ENCODE data around the gene IHH.

Gene IHH

DNA sequence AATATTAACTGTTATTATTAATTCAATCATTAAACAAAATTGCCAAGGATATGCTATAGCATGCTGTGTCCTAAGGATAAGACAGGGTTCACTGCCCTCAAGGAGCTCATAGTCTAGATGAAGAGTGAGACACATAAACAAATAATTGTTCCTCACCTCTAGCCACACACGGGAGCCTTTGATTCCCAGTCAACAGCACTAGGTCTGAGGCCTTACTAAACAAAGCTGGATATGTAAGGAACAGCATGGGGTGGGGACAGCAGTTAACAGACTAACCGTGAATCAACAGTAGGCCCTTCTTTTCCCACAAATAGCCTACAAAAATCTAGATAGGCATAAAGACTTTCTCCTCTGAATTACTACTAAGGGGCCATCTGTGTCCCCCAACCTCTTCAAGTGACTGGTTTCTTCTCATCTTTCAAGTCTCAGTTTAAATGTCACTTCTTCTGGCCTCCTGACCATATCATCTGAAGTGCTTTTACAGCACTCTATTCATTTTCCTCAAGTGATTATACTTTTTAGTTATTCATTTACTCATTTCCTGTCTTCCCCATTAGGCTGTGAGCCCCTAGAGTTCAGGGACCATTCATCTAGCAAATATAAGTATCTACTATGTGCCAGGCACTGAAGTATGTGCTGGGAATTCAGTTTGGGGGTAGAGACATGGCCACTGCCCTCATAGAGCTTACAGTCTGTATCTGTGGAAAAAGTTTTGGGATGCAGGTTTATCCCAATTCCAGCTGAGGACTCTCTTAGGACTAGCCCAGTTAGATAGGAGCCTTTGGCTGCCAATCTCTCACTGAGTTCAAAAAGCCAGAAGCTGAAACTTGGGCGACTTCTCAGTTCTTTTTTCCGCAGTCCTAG is 29.9 kb upstream of the IHH start:
- H2BK120ac ChIP-seq (ENCODE audit: low read depth, low read length), result no peak overlapping the region
- peaks cover 7% of the 10 kb centered on the region for H3K9me3 ChIP-seq (ENCODE audit: control insufficient read depth, low read length)
- H3K4me1 ChIP-seq (ENCODE audit: control insufficient read depth, insufficient read depth, low read depth, low read length), result no peaks in the 10 kb centered on the region
- DNase-seq, result no peak
- H2BK15ac ChIP-seq (ENCODE audit: low read depth, poor library complexity, severe bottlenecking), result no peak overlapping the region
- H4K91ac ChIP-seq (ENCODE audit: low read length), result no peak overlapping the region
- H3K4ac ChIP-seq (ENCODE audit: low read depth in 1 of 2, low read length in 2 of 2), result no peak overlapping the region
- H3K18ac ChIP-seq (ENCODE audit: low read depth in 1 of 2, low read length in 2 of 2), result no peak overlapping the region
- H3K4me3 ChIP-seq (ENCODE audit: insufficient read depth in 1 of 2, low read depth in 1 of 2, low read length in 2 of 2), result no peak overlapping the region
- H3K23ac ChIP-seq (ENCODE audit: low read length in 2 of 2), result no peak overlapping the region
- no peak overlapping the region for H2BK5ac ChIP-seq (ENCODE audit: low read depth, low read length, poor library complexity, severe bottlenecking)
- H2BK12ac ChIP-seq (ENCODE audit: low read length in 2 of 2), result no peak overlapping the region
- H4K8ac ChIP-seq (ENCODE audit: low read length), result no peak overlapping the region
- H2AK5ac ChIP-seq (ENCODE audit: low read length, severe bottlenecking), result no peak overlapping the region
- no peak overlapping the region for H3K14ac ChIP-seq (ENCODE audit: low read length in 2 of 2)
- H3K27ac ChIP-seq (ENCODE audit: low read length, poor library complexity, severe bottlenecking), result no peak overlapping the region
- no peaks in the 10 kb centered on the region for H3K27me3 ChIP-seq (ENCODE audit: control insufficient read depth in 1 of 2, insufficient read depth in 1 of 2, low read length in 2 of 2)
- H3K79me1 ChIP-seq (replicated peaks; ENCODE audit: low read length, poor library complexity, severe bottlenecking), result no peaks in the 10 kb centered on the region
- H3K4me2 ChIP-seq (ENCODE audit: low read length, poor library complexity, severe bottlenecking), result no peak overlapping the region
- H3K9ac ChIP-seq (ENCODE audit: low read length), result no peak overlapping the region
- H3K36me3 ChIP-seq (ENCODE audit: control insufficient read depth in 1 of 2, insufficient read depth in 2 of 2, low read depth in 1 of 2, low read length in 2 of 2), result peaks cover 0 to 4% of the 10 kb centered on the region in 2 experiments
- no peak overlapping the region for H2AFZ ChIP-seq (ENCODE audit: low read depth, low read length)
- WGBS, result 60% methylated on average over 4 of the region's 4 CpGs

DNA sequence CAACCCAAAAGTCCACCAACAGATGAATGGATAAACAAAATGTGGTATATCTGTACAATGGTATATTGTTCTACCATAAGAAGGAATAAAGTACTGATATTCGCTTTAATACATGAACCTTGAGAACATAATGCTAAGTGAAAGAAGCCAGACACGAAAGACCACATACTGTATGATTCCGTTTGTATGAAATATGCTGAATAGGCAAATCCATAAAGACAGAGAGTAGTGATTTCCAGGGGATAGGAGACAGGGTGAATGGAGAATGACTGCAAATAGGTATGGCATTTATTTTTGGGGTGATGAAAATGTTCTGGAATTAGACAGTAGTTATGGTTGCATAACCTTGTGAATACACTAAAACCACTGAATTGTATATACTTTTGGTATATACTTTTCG is 28.6 kb upstream of the IHH start:
- no peak overlapping the region for H2BK15ac ChIP-seq (ENCODE audit: low read depth, poor library complexity, severe bottlenecking)
- no peak overlapping the region for H4K8ac ChIP-seq (ENCODE audit: low read length)
- no peak overlapping the region for H2BK5ac ChIP-seq (ENCODE audit: low read depth, low read length, poor library complexity, severe bottlenecking)
- H3K4me1 ChIP-seq (ENCODE audit: control insufficient read depth, insufficient read depth, low read depth, low read length), result no peaks in the 10 kb centered on the region
- no peak overlapping the region for H4K91ac ChIP-seq (ENCODE audit: low read length)
- H3K27ac ChIP-seq (ENCODE audit: low read length, poor library complexity, severe bottlenecking), result no peak overlapping the region
- no peak overlapping the region for H2AFZ ChIP-seq (ENCODE audit: low read depth, low read length)
- peaks cover 7% of the 10 kb centered on the region for H3K9me3 ChIP-seq (ENCODE audit: control insufficient read depth, low read length)
- WGBS, result 100% methylated on average over 3 of the region's 4 CpGs
- no peak overlapping the region for H3K14ac ChIP-seq (ENCODE audit: low read length in 2 of 2)
- H2AK5ac ChIP-seq (ENCODE audit: low read length, severe bottlenecking), result no peak overlapping the region
- H3K27me3 ChIP-seq (ENCODE audit: control insufficient read depth in 1 of 2, insufficient read depth in 1 of 2, low read length in 2 of 2), result no peaks in the 10 kb centered on the region
- no peak overlapping the region for H3K23ac ChIP-seq (ENCODE audit: low read length in 2 of 2)
- no peak overlapping the region for H3K9ac ChIP-seq (ENCODE audit: low read length)
- no peak overlapping the region for H3K4me3 ChIP-seq (ENCODE audit: insufficient read depth in 1 of 2, low read depth in 1 of 2, low read length in 2 of 2)
- H2BK12ac ChIP-seq (ENCODE audit: low read length in 2 of 2), result no peak overlapping the region
- peaks cover 0 to 4% of the 10 kb centered on the region in 2 experiments for H3K36me3 ChIP-seq (ENCODE audit: control insufficient read depth in 1 of 2, insufficient read depth in 2 of 2, low read depth in 1 of 2, low read length in 2 of 2)
- H3K18ac ChIP-seq (ENCODE audit: low read depth in 1 of 2, low read length in 2 of 2), result no peak overlapping the region
- H3K4ac ChIP-seq (ENCODE audit: low read depth in 1 of 2, low read length in 2 of 2), result no peak overlapping the region
- no peak overlapping the region for H2BK120ac ChIP-seq (ENCODE audit: low read depth, low read length)
- no peak for DNase-seq
- no peak overlapping the region for H3K4me2 ChIP-seq (ENCODE audit: low read length, poor library complexity, severe bottlenecking)
- no peaks in the 10 kb centered on the region for H3K79me1 ChIP-seq (replicated peaks; ENCODE audit: low read length, poor library complexity, severe bottlenecking)

DNA sequence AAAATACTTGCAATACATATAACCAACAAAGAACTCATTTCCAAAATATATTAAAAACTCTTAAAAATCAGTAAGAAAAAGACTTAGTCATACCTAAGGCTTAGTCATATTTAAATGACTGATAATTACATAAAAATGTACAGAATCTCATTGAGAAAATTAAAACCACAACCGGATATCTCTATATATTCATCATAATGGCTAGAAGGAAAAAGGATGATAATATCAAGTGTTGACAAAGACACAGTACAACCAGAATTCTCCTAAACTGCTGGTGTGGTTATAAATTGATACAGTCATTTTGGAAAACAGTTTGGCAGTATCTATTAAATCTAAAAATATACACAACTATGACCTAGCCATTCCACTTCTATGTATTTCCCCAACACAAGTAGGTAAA is 27.1 kb upstream of the IHH start:
- no peak overlapping the region for H3K14ac ChIP-seq (ENCODE audit: low read length in 2 of 2)
- H3K4me3 ChIP-seq (ENCODE audit: insufficient read depth in 1 of 2, low read depth in 1 of 2, low read length in 2 of 2), result no peak overlapping the region

DNA sequence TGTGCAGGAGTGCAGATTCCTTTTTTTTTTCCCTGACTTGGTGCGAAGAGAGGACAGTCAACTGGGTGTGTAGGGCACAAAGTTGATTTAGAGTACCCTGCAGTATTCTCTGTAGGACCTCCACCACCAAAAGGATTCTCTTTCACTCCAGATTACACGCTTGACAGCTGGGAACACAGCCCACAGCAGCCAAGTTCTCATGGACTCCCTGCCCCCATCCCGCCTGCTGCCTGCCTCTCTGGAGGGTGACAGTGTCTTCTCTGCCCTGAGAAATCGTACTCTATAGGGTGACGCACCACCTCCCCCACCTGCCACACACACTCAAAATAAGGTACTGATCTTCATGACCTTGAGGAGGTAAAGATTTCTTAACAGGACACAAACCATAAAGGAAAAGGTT is 26.6 kb upstream of the IHH start:
- no peaks in the 10 kb centered on the region for H3K4me1 ChIP-seq (ENCODE audit: control insufficient read depth, insufficient read depth, low read depth, low read length)
- H2BK12ac ChIP-seq (ENCODE audit: low read length in 2 of 2), result no peak overlapping the region
- no peak overlapping the region for H2BK5ac ChIP-seq (ENCODE audit: low read depth, low read length, poor library complexity, severe bottlenecking)
- WGBS, result 74% methylated on average over 3 of the region's 5 CpGs
- H2AK5ac ChIP-seq (ENCODE audit: low read length, severe bottlenecking), result no peak overlapping the region
- H3K18ac ChIP-seq (ENCODE audit: low read depth in 1 of 2, low read length in 2 of 2), result no peak overlapping the region
- no peak overlapping the region for H4K8ac ChIP-seq (ENCODE audit: low read length)
- no peak overlapping the region for H3K27ac ChIP-seq (ENCODE audit: low read length, poor library complexity, severe bottlenecking)
- H2BK15ac ChIP-seq (ENCODE audit: low read depth, poor library complexity, severe bottlenecking), result no peak overlapping the region
- no peak overlapping the region for H3K14ac ChIP-seq (ENCODE audit: low read length in 2 of 2)
- H3K4ac ChIP-seq (ENCODE audit: low read depth in 1 of 2, low read length in 2 of 2), result no peak overlapping the region
- H3K4me3 ChIP-seq (ENCODE audit: insufficient read depth in 1 of 2, low read depth in 1 of 2, low read length in 2 of 2), result no peak overlapping the region
- H2BK120ac ChIP-seq (ENCODE audit: low read depth, low read length), result no peak overlapping the region
- peaks cover 0 to 4% of the 10 kb centered on the region in 2 experiments for H3K36me3 ChIP-seq (ENCODE audit: control insufficient read depth in 1 of 2, insufficient read depth in 2 of 2, low read depth in 1 of 2, low read length in 2 of 2)
- DNase-seq, result no peak
- H4K91ac ChIP-seq (ENCODE audit: low read length), result peak overlapping the region; percentile 58
- H3K27me3 ChIP-seq (ENCODE audit: control insufficient read depth in 1 of 2, insufficient read depth in 1 of 2, low read length in 2 of 2), result peaks cover 0 to 2% of the 10 kb centered on the region in 2 experiments
- H3K79me1 ChIP-seq (replicated peaks; ENCODE audit: low read length, poor library complexity, severe bottlenecking), result no peaks in the 10 kb centered on the region
- H3K9ac ChIP-seq (ENCODE audit: low read length), result no peak overlapping the region
- no peak overlapping the region for H2AFZ ChIP-seq (ENCODE audit: low read depth, low read length)
- peaks cover 7% of the 10 kb centered on the region for H3K9me3 ChIP-seq (ENCODE audit: control insufficient read depth, low read length)
- H3K23ac ChIP-seq (ENCODE audit: low read length in 2 of 2), result no peak overlapping the region
- no peak overlapping the region for H3K4me2 ChIP-seq (ENCODE audit: low read length, poor library complexity, severe bottlenecking)

More for the DNA sequence above, 27.1 kb upstream of the IHH start:
- Histone ChIP-seq H4K8ac (ENCODE audit: low read length) (no peak overlapping the region), H2BK5ac (ENCODE audit: low read depth, low read length, poor library complexity, severe bottlenecking) (no peak overlapping the region), H3K9me3 (ENCODE audit: control insufficient read depth, low read length) (peaks cover 7% of the 10 kb centered on the region), H3K23ac (ENCODE audit: low read length in 2 of 2) (no peak overlapping the region), H2BK120ac (ENCODE audit: low read depth, low read length) (no peak overlapping the region), H3K27ac (ENCODE audit: low read length, poor library complexity, severe bottlenecking) (no peak overlapping the region), H3K18ac (ENCODE audit: low read depth in 1 of 2, low read length in 2 of 2) (no peak overlapping the region), H3K4me1 (ENCODE audit: control insufficient read depth, insufficient read depth, low read depth, low read length) (no peaks in the 10 kb centered on the region), H2AFZ (ENCODE audit: low read depth, low read length) (no peak overlapping the region), H4K91ac (ENCODE audit: low read length) (no peak overlapping the region), H2AK5ac (ENCODE audit: low read length, severe bottlenecking) (no peak overlapping the region), H3K36me3 (ENCODE audit: control insufficient read depth in 1 of 2, insufficient read depth in 2 of 2, low read depth in 1 of 2, low read length in 2 of 2) (peaks cover 0 to 4% of the 10 kb centered on the region in 2 experiments), H2BK12ac (ENCODE audit: low read length in 2 of 2) (no peak overlapping the region), H3K27me3 (ENCODE audit: control insufficient read depth in 1 of 2, insufficient read depth in 1 of 2, low read length in 2 of 2) (no peaks in the 10 kb centered on the region), H3K4ac (ENCODE audit: low read depth in 1 of 2, low read length in 2 of 2) (no peak overlapping the region), H3K4me2 (ENCODE audit: low read length, poor library complexity, severe bottlenecking) (no peak overlapping the region), H3K9ac (ENCODE audit: low read length) (no peak overlapping the region), H2BK15ac (ENCODE audit: low read depth, poor library complexity, severe bottlenecking) (no peak overlapping the region), H3K79me1 (replicated peaks; ENCODE audit: low read length, poor library complexity, severe bottlenecking) (no peaks in the 10 kb centered on the region)
- no peak for DNase-seq
- no CpG with 5 or more reads among the region's 1 CpG for WGBS
